T-helper 2 cell treated with Interferon-gamma antibody and Interleukin-4, amounts not matched to agents 5 μg/mL and 100 μg/mL, for 36 hours (primary cell): ENCODE results near the gene ENPP4.
"Not testable (repeated sequence)": the region's sequence is repeated elsewhere in the genome, so short reads cannot be mapped to it uniquely, and the experiment has no call there.

ENCODE experiments used
- DNase-seq: peaks from one replicate; pipeline ENCODE4 v3.0.0; 2021; ENCODE audit warnings: low spot score
- H3K27ac Mint-ChIP-seq: one replicate; pipeline ENCODE4 v1.8.0; 2021; ENCODE audit warnings: mild to moderate bottlenecking, mixed read lengths
- H3K27me3 Mint-ChIP-seq: one replicate; pipeline ENCODE4 v1.8.0; 2021; ENCODE audit warnings: low read depth, mixed read lengths
- H3K36me3 Mint-ChIP-seq: one replicate; pipeline ENCODE4 v1.8.0; 2021; ENCODE audit warnings: low read depth, mixed read lengths
- H3K4me1 Mint-ChIP-seq: one replicate; pipeline ENCODE4 v1.8.0; 2021; ENCODE audit warnings: low read depth, mixed read lengths
- H3K4me3 Mint-ChIP-seq: one replicate; pipeline ENCODE4 v1.8.0; 2022; ENCODE audit warnings: mild to moderate bottlenecking, moderate library complexity, mixed read lengths
- H3K9me3 Mint-ChIP-seq: one replicate; pipeline ENCODE4 v1.8.0; 2021; ENCODE audit warnings: mixed read lengths

ENPP4 gene

GRCh38 chr6:46144270-46144669 lies 14.5 kb downstream of the ENPP4 start:
- no peak overlapping the region for H3K4me3 Mint-ChIP-seq
- no peak overlapping the region for H3K27ac Mint-ChIP-seq
- H3K9me3 Mint-ChIP-seq = no peaks in the 10 kb centered on the region
- DNase-seq = no peak
- peaks cover 6% of the 10 kb centered on the region for H3K27me3 Mint-ChIP-seq
- H3K4me1 Mint-ChIP-seq = no peaks in the 10 kb centered on the region
- H3K36me3 Mint-ChIP-seq = peaks cover 1% of the 10 kb centered on the region

- not testable (repeated sequence) for H3K9me3 Mint-ChIP-seq, H3K4me3 Mint-ChIP-seq, H3K4me1 Mint-ChIP-seq
Measured at GRCh38 chr6:46149066-46149465, 19.3 kb downstream of the ENPP4 start.

GRCh38 chr6:46156701-46157100 lies 26.9 kb downstream of the ENPP4 start:
- no peak overlapping the region for H3K4me3 Mint-ChIP-seq
- no peaks in the 10 kb centered on the region for H3K36me3 Mint-ChIP-seq
- no peaks in the 10 kb centered on the region for H3K9me3 Mint-ChIP-seq
- H3K27me3 Mint-ChIP-seq = peaks cover 56% of the 10 kb centered on the region
- H3K4me1 Mint-ChIP-seq = no peaks in the 10 kb centered on the region
- DNase-seq = no peak
- no peak overlapping the region for H3K27ac Mint-ChIP-seq

More at GRCh38 chr6:46149066-46149465, 19.3 kb downstream of the ENPP4 start:
- DNase-seq, H3K36me3 Mint-ChIP-seq, H3K27ac Mint-ChIP-seq: not testable (repeated sequence)
- H3K27me3 Mint-ChIP-seq = peaks cover 23% of the 10 kb centered on the region

GRCh38 chr6:46159229-46159628 lies 29.4 kb downstream of the ENPP4 start:
- Mint-ChIP-seq H3K27ac (no peak overlapping the region), H3K4me1 (no peaks in the 10 kb centered on the region), H3K27me3 (peaks cover 54% of the 10 kb centered on the region), H3K4me3 (no peak overlapping the region), H3K9me3 (no peaks in the 10 kb centered on the region), H3K36me3 (no peaks in the 10 kb centered on the region)
- no peak for DNase-seq

GRCh38 chr6:46160102-46160501 lies 30.3 kb downstream of the ENPP4 start:
- peaks cover 56% of the 10 kb centered on the region for H3K27me3 Mint-ChIP-seq
- H3K27ac Mint-ChIP-seq = no peak overlapping the region
- no peaks in the 10 kb centered on the region for H3K36me3 Mint-ChIP-seq
- H3K4me1 Mint-ChIP-seq = no peaks in the 10 kb centered on the region
- DNase-seq = no peak
- H3K4me3 Mint-ChIP-seq = no peak overlapping the region
- peaks cover 3% of the 10 kb centered on the region for H3K9me3 Mint-ChIP-seq

- Mint-ChIP-seq H3K9me3 (no peaks in the 10 kb centered on the region), H3K36me3 (no peaks in the 10 kb centered on the region), H3K27ac (no peak within 1 kb of the TSS), H3K27me3 (peaks cover 80% of the 10 kb centered on the region), H3K4me3 (peak within 1 kb of the TSS; percentile 61), H3K4me1 (peaks cover 20% of the 10 kb centered on the region)
- DNase-seq = no peak
Measured at GRCh38 chr6:46170357-46171289, 40.8 kb downstream of the ENPP4 start, which contains the start of gene ENPP5. Gene ENPP5 (minus strand): TSS chr6:46170980. CDS start chr6:46168262, 2,718 bp downstream.

- DNase-seq = no peak
- H3K9me3 Mint-ChIP-seq = no peaks in the 10 kb centered on the region
- H3K27me3 Mint-ChIP-seq = peaks cover 78% of the 10 kb centered on the region
- H3K27ac Mint-ChIP-seq = no peak overlapping the region
- H3K4me3 Mint-ChIP-seq = no peak overlapping the region
- peaks cover 26% of the 10 kb centered on the region for H3K4me1 Mint-ChIP-seq
- no peaks in the 10 kb centered on the region for H3K36me3 Mint-ChIP-seq
Measured at GRCh38 chr6:46172176-46172575, 42.4 kb downstream of the ENPP4 start.

- Mint-ChIP-seq H3K27me3 (peaks cover 83% of the 10 kb centered on the region), H3K4me1 (peaks cover 25% of the 10 kb centered on the region), H3K27ac (peak overlapping the region; percentile 26), H3K36me3 (no peaks in the 10 kb centered on the region), H3K4me3 (peak overlapping the region; percentile 34), H3K9me3 (no peaks in the 10 kb centered on the region)
- no peak for DNase-seq
Measured at GRCh38 chr6:46174904-46175303, 45.1 kb downstream of the ENPP4 start.

GRCh38 chr6:46175446-46175845 lies 45.7 kb downstream of the ENPP4 start:
- H3K4me3 Mint-ChIP-seq = peak overlapping the region; percentile 34
- no peaks in the 10 kb centered on the region for H3K36me3 Mint-ChIP-seq
- DNase-seq = peak; percentile 38
- peaks cover 20% of the 10 kb centered on the region for H3K4me1 Mint-ChIP-seq
- no peaks in the 10 kb centered on the region for H3K9me3 Mint-ChIP-seq
- peak overlapping the region; percentile 26 for H3K27ac Mint-ChIP-seq
- H3K27me3 Mint-ChIP-seq = peaks cover 83% of the 10 kb centered on the region

GRCh38 chr6:46175976-46176375 lies 46.2 kb downstream of the ENPP4 start:
- no peak for DNase-seq
- H3K4me1 Mint-ChIP-seq = peaks cover 19% of the 10 kb centered on the region
- H3K4me3 Mint-ChIP-seq = no peak overlapping the region
- no peaks in the 10 kb centered on the region for H3K9me3 Mint-ChIP-seq
- H3K36me3 Mint-ChIP-seq = no peaks in the 10 kb centered on the region
- H3K27me3 Mint-ChIP-seq = peaks cover 81% of the 10 kb centered on the region
- H3K27ac Mint-ChIP-seq = no peak overlapping the region

GRCh38 chr6:46184114-46184513 lies 54.3 kb downstream of the ENPP4 start:
- no peak overlapping the region for H3K4me3 Mint-ChIP-seq
- no peak for DNase-seq
- H3K36me3 Mint-ChIP-seq = no peaks in the 10 kb centered on the region
- peaks cover 76% of the 10 kb centered on the region for H3K27me3 Mint-ChIP-seq
- H3K4me1 Mint-ChIP-seq = no peaks in the 10 kb centered on the region
- no peaks in the 10 kb centered on the region for H3K9me3 Mint-ChIP-seq
- no peak overlapping the region for H3K27ac Mint-ChIP-seq

- Mint-ChIP-seq H3K27ac (no peak overlapping the region), H3K27me3 (peaks cover 66% of the 10 kb centered on the region)
Measured at GRCh38 chr6:46186583-46186982, 56.8 kb downstream of the ENPP4 start.

GRCh38 chr6:46189726-46190125 lies 59.9 kb downstream of the ENPP4 start:
- Mint-ChIP-seq H3K4me1 (no peaks in the 10 kb centered on the region), H3K36me3 (no peaks in the 10 kb centered on the region), H3K27me3 (peaks cover 63% of the 10 kb centered on the region), H3K4me3 (no peak overlapping the region), H3K9me3 (no peaks in the 10 kb centered on the region), H3K27ac (no peak overlapping the region)
- no peak for DNase-seq

More at GRCh38 chr6:46186583-46186982, 56.8 kb downstream of the ENPP4 start:
- H3K36me3 Mint-ChIP-seq = no peaks in the 10 kb centered on the region
- DNase-seq = no peak
- H3K9me3 Mint-ChIP-seq = no peaks in the 10 kb centered on the region
- H3K4me3 Mint-ChIP-seq = no peak overlapping the region
- H3K4me1 Mint-ChIP-seq = no peaks in the 10 kb centered on the region

GRCh38 chr6:46190889-46191288 lies 61.1 kb downstream of the ENPP4 start:
- DNase-seq = no peak
- Mint-ChIP-seq H3K4me3 (no peak overlapping the region), H3K27me3 (peaks cover 55% of the 10 kb centered on the region), H3K9me3 (no peaks in the 10 kb centered on the region), H3K27ac (no peak overlapping the region), H3K4me1 (no peaks in the 10 kb centered on the region), H3K36me3 (no peaks in the 10 kb centered on the region)
